Prostate gland (tissue), 2 donors: ENCODE measurements around the gene GRAMD1A. TPM values are rescaled to one million over a fixed set of nuclear protein-coding genes. Genes with fewer than 3 reads are reported as not detected.
"Not testable (repeated sequence)": the region's sequence is repeated elsewhere in the genome, so short reads cannot be mapped to it uniquely, and the experiment has no call there.

Experiments used
- DNase-seq: peaks from one replicate; pipeline ENCODE4 v3.0.0-alpha.2; 2019; ENCODE audit warnings: low spot score
- H3K27ac ChIP-seq, 2 donors: fragments of 200-600 bp; sonication (generic); 2 replicates each; pipeline ENCODE4 v1.5.1; 2017 to 2019
- H3K27me3 ChIP-seq: fragments of 200-600 bp; sonication (generic); replicated peaks from 2 replicates; pipeline ENCODE4 v1.5.1; 2019; ENCODE audit not compliant: insufficient read depth
- H3K36me3 ChIP-seq, 2 donors: fragments of 200-600 bp; sonication (generic); 1 replicate in 1 of 2; 2 replicates in 1 of 2; pipeline versions ENCODE4 v1.5.1 to v1.8.1; 2017 to 2019
- H3K4me1 ChIP-seq: fragments of 200-600 bp; sonication (generic); replicated peaks from 2 replicates; pipeline ENCODE4 v1.5.1; 2019
- H3K4me3 ChIP-seq, 2 donors: fragments of 200-600 bp; sonication (generic); 2 replicates each; pipeline ENCODE4 v1.5.1; 2017 to 2019
- H3K9me3 ChIP-seq: fragments of 200-600 bp; sonication (generic); 2 replicates; pipeline ENCODE4 v1.5.1; 2017
- CTCF ChIP-seq, 4 experiments: fragments of 200-600 bp in 2 of 4; fragments of 450-650 bp in 2 of 4; sonication (generic) in 2 of 4; IDR thresholded peaks; 1 replicate in 3 of 4; 2 replicates in 1 of 4; pipeline ENCODE4 v1.5.1; 2016 to 2019; ENCODE audit warnings: antibody characterized with exemption in 4 of 4, mild to moderate bottlenecking in 2 of 4, moderate library complexity in 2 of 4
- POLR2A ChIP-seq: fragments of 450-650 bp; IDR thresholded peaks from one replicate; pipeline ENCODE4 v1.6.1; 2016; ENCODE audit warnings: antibody characterized with exemption, mild to moderate bottlenecking
- POLR2AphosphoS5 ChIP-seq: sonication (generic); formaldehyde crosslinking; IDR thresholded peaks from one replicate; pipeline ENCODE4 v1.6.1; 2017; ENCODE audit warnings: antibody characterized with exemption
- WGBS: methylation state at CpG from one replicate; pipeline ENCODE4 v1.1.5; 2018; 5-methylcytosine and 5-hydroxymethylcytosine counted together
- intact Hi-C: fragments of 100-400 bp; cut with DNase I; formaldehyde crosslinking; loops from one replicate; pipeline ENCODE4 v1.14.2; 2022
- total RNA-seq, 2 donors: library from RNA; depleted of rRNA; stranded (reverse); fragments of >200 nt; gene quantifications; one replicate each; pipeline ENCODE4 v1.1.0, GENCODE V29; 2016

GRAMD1A gene
- total RNA-seq, 2 donors from 2014 or later, result 32.2 to 120 TPM

GRCh38 chr19:34989298-34989697 is 10.8 kb upstream of the GRAMD1A start:
- no peak for DNase-seq
- TF ChIP-seq CTCF (IDR thresholded peaks at IDR 0.05) (no peak), POLR2AphosphoS5 (no peak), POLR2A (no peak)
- WGBS, result 75% methylated on average over 6 of the region's 6 CpGs
- no peaks in the 10 kb centered on the region for H3K36me3 ChIP-seq
- no peaks in the 10 kb centered on the region for H3K9me3 ChIP-seq
- no peak overlapping the region for H3K27ac ChIP-seq
- intact Hi-C loops, result no loop called here
- no peaks in the 10 kb centered on the region for H3K4me1 ChIP-seq
- no peaks in the 10 kb centered on the region for H3K27me3 ChIP-seq
- H3K4me3 ChIP-seq, result no peak overlapping the region

GRCh38 chr19:34990578-34991192 is 9.4 kb upstream of the GRAMD1A start:
- no peak for DNase-seq
- 69% methylated on average over 13 of the region's 13 CpGs for WGBS
- Histone ChIP-seq H3K4me3 (no peak overlapping the region), H3K27ac (no peak overlapping the region), H3K27me3 (no peaks in the 10 kb centered on the region), H3K4me1 (peaks cover 6% of the 10 kb centered on the region), H3K36me3 (no peaks in the 10 kb centered on the region), H3K9me3 (no peaks in the 10 kb centered on the region)
- TF ChIP-seq CTCF (IDR thresholded peaks at IDR 0.05) (no peak), POLR2AphosphoS5 (no peak), POLR2A (no peak)
- intact Hi-C loops, result no loop called here

GRCh38 chr19:34991542-34992333 is 8.4 kb upstream of the GRAMD1A start:
- no peak overlapping the region for H3K27ac ChIP-seq
- WGBS, result 90% methylated on average over 8 of the region's 8 CpGs
- H3K36me3 ChIP-seq, result no peaks in the 10 kb centered on the region
- DNase-seq, result no peak
- H3K4me1 ChIP-seq, result peaks cover 6% of the 10 kb centered on the region
- H3K4me3 ChIP-seq, result no peak overlapping the region
- H3K9me3 ChIP-seq, result no peaks in the 10 kb centered on the region
- TF ChIP-seq CTCF (IDR thresholded peaks at IDR 0.05) (no peak), POLR2AphosphoS5 (no peak), POLR2A (no peak)
- no peaks in the 10 kb centered on the region for H3K27me3 ChIP-seq
- intact Hi-C loops, result no loop called here

- intact Hi-C loops, H3K27ac ChIP-seq, DNase-seq, H3K4me3 ChIP-seq, H3K4me1 ChIP-seq, H3K27me3 ChIP-seq, H3K36me3 ChIP-seq, H3K9me3 ChIP-seq: not testable (repeated sequence)
- WGBS, result 91% methylated on average over 7 of the region's 7 CpGs
Observed at GRCh38 chr19:34992582-34992981, 7.5 kb upstream of the GRAMD1A start.

- Histone ChIP-seq H3K4me3 (no peak overlapping the region), H3K27me3 (no peaks in the 10 kb centered on the region), H3K9me3 (no peaks in the 10 kb centered on the region), H3K27ac (peak overlapping the region; percentile 65 to 67), H3K36me3 (no peaks in the 10 kb centered on the region), H3K4me1 (peaks cover 9% of the 10 kb centered on the region)
- intact Hi-C loops, result no loop called here
- WGBS, result 85% methylated on average over 9 of the region's 9 CpGs
- DNase-seq, result no peak
- TF ChIP-seq POLR2AphosphoS5 (no peak), POLR2A (no peak), CTCF (IDR thresholded peaks at IDR 0.05) (no peak)
Observed at GRCh38 chr19:34994286-34994642, 5.9 kb upstream of the GRAMD1A start.
